ENCODE results near the gene TUBG1.
A peak's percentile ranks its signal among the peaks of the same experiment; 100 is the strongest.
"Not testable (repeated sequence)": the region's sequence is repeated elsewhere in the genome, so short reads cannot be mapped to it uniquely, and the experiment has no call there.

Gene TUBG1

GRCh38 chr17:42579794-42580551, 29.5 kb upstream of the TUBG1 start:
- no peak for DNase-seq

GRCh38 chr17:42581744-42582270, 27.7 kb upstream of the TUBG1 start:
- DNase-seq, result no peak

- DNase-seq, result no peak
These were observed 24.6 kb upstream of the TUBG1 start for GRCh38 chr17:42584880-42585279.

GRCh38 chr17:42585353-42585752, 24.1 kb upstream of the TUBG1 start:
- no peak for DNase-seq

GRCh38 chr17:42586514-42587230, 22.8 kb upstream of the TUBG1 start:
- DNase-seq, result no peak

GRCh38 chr17:42590886-42591285, 18.6 kb upstream of the TUBG1 start:
- DNase-seq, result no peak

GRCh38 chr17:42591411-42591810, 18.1 kb upstream of the TUBG1 start:
- DNase-seq, result no peak

GRCh38 chr17:42596386-42596785, 13.1 kb upstream of the TUBG1 start:
- DNase-seq, result no peak

- DNase-seq, result peak; percentile 22 to 70
These were observed 10.6 kb upstream of the TUBG1 start for GRCh38 chr17:42598905-42599304.

- DNase-seq, result no peak
These were observed 6.2 kb upstream of the TUBG1 start for GRCh38 chr17:42603318-42603717.

- DNase-seq, result no peak
These were observed 1.7 kb upstream of the TUBG1 start for GRCh38 chr17:42607769-42608168.

GRCh38 chr17:42608305-42609181, 940 bp upstream of the TUBG1 start:
- no peak for DNase-seq

GRCh38 chr17:42609814-42610801, 625 bp downstream of the TUBG1 start:
- not testable (repeated sequence) for DNase-seq

- no peak for DNase-seq
These were observed 2.5 kb downstream of the TUBG1 start for GRCh38 chr17:42612013-42612412.

GRCh38 chr17:42613699-42614295, 4.3 kb downstream of the TUBG1 start:
- no peak for DNase-seq

- peak in 1 of 2 experiments; percentile 2 for DNase-seq
These were observed 8.5 kb downstream of the TUBG1 start for GRCh38 chr17:42617956-42618431.

- no peak for DNase-seq
These were observed 9.1 kb downstream of the TUBG1 start for GRCh38 chr17:42618442-42619150.

- DNase-seq, result not testable (repeated sequence)
These were observed 12.5 kb downstream of the TUBG1 start for GRCh38 chr17:42621987-42622386.

- DNase-seq, result no peak
These were observed 13.8 kb downstream of the TUBG1 start for GRCh38 chr17:42623271-42623670.

Data from NCI-H446 (cell line).